ENCODE data around the gene HOXC10.

HOXC10 gene

DNA sequence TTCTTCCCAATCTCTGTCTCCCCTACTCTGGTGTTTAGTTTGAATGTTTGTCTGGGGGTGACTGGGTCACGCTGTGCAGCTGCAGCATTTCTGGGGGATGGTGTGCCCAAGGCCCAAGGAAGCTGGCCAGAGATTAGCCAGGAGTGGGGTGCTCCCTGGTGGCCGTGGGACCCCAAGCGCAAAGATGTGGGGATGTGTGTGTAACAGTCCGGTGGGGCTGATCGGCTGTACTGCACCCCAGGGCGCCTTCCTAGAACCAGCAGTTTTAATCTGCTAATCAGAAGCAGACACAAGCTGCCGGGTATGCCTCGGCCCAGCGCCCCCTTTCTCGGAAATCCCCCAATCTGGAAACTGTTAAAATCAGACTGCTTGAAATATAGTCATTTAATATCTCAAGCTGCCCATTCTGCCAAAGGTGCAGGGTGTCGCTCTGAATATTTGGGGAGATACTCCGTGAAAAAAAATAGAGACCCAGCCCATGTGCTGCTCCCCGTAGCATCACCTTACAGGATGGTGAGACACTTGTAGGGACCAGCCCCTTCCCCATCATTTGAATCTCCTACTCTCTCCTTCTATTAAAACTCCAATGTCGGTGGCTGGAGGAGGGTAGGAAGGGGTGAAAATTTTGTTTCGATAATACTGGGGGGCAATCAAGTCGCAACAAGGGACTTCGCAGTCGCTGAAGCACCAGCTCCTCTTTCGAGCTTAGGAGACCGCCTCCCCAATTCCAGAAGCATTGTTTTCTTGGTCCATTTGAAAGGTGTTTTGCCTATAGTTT lies 19.3 kb downstream of the HOXC10 start:
- no peak for DNase-seq

- no peak for DNase-seq
Measured at GRCh38 chr12:54004841-54005530, 20.0 kb downstream of the HOXC10 start.

DNA sequence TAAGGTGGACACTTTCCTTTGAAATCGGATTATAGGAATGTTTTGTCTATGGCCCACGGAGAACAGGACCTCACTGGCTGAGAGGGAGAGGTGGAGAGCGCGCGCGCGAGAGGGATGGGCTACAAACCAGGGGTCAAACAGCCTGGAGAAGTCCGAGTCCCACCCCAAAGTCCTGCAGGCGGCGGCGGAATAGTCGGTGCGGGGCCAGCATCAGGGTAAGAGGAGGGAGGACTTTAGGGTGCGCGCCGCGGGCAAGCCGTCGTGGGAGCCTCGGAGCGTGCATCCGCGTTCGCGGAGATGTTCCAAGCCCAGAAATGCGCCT lies 20.5 kb downstream of the HOXC10 start:
- DNase-seq = no peak

GRCh38 chr12:54005853-54006558 lies 21.1 kb downstream of the HOXC10 start:
- DNase-seq = peak; percentile 91

- DNase-seq = no peak
Measured at GRCh38 chr12:54006559-54007220, 21.7 kb downstream of the HOXC10 start.

GRCh38 chr12:54007538-54008259 lies 22.8 kb downstream of the HOXC10 start:
- no peak for DNase-seq

DNA sequence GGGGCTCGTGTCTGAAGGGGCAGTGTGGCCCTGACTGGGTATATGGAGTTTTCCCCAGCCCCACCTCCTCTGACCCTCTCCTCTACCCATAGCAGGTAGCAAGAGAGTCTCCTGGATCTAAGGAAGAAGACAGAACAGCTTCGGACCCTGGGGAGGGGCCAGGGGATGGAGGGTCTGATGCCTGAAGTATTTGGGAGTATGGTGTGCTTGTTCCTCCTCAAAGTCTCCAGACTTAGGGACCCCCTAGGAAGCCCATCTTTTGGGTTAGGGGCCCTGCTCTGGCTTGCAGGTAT lies 23.3 kb downstream of the HOXC10 start:
- DNase-seq = no peak

DNA sequence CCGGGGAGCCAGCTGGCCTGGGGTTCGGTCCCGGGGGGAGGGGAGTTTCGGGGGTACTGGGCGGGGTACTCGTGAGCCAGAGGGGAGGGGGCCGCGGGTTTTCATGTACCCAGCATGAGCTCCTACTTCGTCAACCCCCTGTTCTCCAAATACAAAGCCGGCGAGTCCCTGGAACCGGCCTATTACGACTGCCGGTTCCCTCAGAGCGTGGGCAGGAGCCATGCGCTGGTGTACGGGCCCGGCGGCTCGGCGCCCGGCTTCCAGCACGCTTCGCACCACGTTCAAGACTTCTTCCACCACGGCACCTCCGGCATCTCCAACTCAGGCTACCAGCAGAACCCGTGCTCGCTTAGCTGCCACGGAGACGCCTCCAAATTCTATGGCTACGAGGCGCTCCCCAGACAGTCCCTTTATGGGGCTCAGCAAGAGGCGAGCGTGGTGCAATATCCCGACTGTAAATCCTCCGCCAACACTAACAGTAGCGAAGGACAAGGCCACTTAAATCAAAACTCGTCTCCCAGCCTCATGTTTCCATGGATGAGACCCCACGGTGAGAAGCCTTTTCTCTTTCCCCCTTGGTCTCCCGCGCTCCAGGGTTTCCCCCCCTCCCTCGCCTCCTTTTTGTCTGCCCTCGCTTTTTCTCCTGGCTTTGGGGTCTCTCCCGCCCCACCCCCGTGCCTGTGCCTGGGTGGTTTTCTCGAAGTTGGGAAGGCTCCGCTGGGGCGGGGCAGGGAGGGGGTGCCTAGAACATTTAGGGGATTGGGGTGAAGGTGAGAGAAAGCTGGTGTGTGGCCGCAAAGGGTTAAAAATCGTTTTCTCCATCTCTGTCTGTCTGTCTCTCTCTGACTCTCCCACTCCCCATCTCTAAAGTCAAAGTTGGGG lies 24.5 kb downstream of the HOXC10 start:
- no peak for DNase-seq

DNA sequence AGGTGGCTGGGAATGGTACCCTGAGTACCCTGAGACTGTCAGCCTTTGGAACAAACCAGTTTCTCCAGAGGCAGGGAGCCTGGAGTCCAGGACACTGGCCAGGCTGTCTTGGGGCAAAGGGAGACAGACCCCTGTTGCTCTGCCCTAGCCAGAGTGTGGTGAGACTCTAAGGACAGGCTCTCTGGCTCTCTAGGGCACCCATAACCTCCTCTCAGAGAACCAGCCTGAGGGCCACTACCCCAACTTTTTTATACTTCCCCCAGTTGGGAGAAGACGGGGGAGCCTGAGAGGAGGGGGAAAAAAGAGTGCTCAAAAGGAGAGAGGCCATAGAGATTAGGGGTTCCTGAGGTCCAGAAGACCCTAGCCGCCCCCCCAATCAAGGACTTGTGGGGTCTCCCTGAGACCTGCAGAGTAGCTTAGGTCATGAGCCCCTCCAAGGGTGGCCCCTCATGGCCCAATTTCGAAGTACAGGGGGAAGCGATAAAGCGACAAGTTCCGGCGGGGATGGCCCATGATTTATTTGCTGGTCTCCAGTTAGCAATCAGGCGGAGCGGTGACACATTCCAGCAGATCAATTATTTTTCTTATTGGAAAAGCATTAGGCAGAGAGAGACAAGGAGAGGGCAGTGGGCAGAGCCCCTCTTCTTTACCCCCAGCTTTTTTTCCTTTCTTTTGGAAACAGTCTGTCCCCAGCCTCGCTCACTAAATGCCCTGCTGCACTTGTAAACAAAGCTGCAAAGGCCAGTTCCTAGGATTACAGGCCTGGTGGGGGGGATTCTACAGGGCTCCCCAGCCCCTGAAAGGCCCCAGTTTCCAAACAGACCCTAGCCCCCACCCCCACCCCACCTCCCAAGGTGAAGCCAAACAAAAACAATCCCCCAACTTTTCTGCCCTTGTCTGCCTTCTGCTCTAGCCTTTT lies 25.4 kb downstream of the HOXC10 start:
- DNase-seq = no peak

GRCh38 chr12:54010972-54011664 lies 26.2 kb downstream of the HOXC10 start:
- no peak for DNase-seq

- DNase-seq = no peak
Measured at GRCh38 chr12:54011665-54012532, 27.0 kb downstream of the HOXC10 start.

GRCh38 chr12:54012631-54013409 lies 27.9 kb downstream of the HOXC10 start:
- DNase-seq = no peak

- no peak for DNase-seq
Measured at GRCh38 chr12:54014377-54015017, 29.6 kb downstream of the HOXC10 start.

DNA sequence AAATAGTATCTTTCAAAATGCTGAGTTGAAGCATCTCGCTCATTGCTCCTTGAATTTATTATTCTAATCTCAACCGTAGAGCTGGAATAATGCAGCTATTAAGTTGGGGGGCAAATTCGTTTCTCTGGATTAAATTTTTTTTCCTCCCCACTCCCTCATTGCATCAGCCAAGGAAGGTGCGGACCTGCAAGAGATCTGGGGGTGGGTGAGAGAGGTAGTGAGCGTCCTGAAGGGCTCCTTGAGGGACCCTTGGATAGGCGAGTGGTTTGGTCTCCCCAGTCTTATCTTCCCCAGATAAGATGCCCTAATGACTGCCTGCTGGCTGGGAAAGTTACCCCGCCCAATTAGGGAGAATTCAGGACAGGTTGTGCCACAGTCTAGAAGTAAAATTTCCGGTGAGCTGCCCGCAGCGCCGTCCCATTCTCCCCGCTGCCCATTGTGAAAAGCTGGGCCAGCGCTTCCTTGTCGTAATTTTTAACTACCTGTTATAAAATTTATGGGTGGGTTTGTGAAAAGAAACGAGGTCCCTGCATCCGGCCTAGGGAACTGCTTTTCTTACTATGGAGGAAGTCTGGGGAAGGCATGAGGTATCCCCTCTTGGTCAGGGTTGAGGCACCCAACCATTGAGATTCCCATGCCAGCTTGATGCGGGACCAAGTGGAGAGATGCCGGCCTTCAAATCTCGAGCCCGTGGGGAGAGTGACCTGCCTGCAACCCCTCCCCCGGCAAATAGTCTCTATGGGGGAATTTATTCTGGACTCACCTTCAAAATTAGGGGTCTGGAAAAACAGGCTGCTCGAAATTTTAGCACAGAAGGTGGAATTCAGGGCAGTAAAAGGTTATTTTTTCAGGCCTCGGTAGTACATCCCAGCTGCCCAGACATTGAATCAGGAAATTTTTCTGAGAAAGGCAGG lies 30.3 kb downstream of the HOXC10 start:
- DNase-seq = no peak

DNA sequence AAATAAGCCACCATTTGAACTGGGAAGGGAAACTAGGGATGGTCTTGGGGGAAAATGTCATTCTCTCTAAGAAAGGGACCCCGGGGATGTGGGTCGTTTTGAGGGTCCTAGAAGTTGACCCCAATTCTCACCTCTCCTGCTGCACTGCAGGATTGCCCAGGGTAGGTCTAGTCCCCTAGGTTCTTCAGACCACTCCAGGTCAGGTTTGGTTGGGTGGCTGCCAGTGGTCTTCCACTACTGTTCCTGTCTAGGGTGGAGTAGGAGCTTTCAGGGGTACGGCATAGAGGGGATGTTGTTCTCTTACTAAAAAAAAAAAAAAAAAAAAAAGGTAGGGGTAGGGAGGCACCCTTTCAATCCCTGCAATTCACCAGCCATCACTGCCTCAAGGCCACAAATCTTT lies 31.1 kb downstream of the HOXC10 start:
- DNase-seq = no peak

DNA sequence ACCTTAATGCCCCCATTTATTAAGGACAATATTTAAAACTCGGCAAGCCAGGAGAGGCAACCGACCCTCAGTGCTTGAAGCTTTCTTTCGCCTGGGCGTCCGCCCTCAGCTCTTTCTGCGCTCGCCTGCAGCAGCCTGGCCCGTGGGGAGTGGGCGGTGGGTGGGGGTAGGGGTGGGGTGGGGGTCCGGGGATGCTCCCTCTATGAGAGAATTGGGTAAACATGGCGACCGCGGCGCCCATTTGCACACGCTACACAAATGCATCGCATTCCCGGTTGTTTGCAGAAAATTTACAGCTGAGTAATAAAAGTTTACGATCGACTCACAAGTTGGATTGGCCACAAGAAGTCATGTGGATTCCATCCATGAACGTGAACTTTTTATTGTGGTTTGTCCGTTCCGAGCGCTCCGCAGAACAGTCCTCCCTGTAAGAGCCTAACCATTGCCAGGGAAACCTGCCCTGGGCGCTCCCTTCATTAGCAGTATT lies 31.6 kb downstream of the HOXC10 start:
- no peak for DNase-seq
